Cardiac muscle cell (in vitro differentiated cells and primary cell): ENCODE results near the gene ARFGAP2. TPM values are rescaled to one million over a fixed set of nuclear protein-coding genes. Genes with fewer than 3 reads are reported as not detected.

Source experiments
- DNase-seq, 2 donors: peaks; one replicate each; pipeline versions ENCODE4 v3.0.0 to v3.0.0-alpha.2; 2010 to 2017; ENCODE audit warnings: low read depth in 1 of 2, low spot score in 1 of 2
- H3K27ac ChIP-seq: fragments of 200-600 bp; sonication (generic); 2 replicates; pipeline ENCODE4 v1.5.1; 2016
- H3K27me3 ChIP-seq: fragments of 200-600 bp; sonication (generic); 2 replicates; pipeline ENCODE4 v1.6.0; 2016; ENCODE audit warnings: control low read depth
- H3K36me3 ChIP-seq: fragments of 200-600 bp; sonication (generic); 2 replicates; pipeline ENCODE4 v1.5.1; 2016; ENCODE audit warnings: control low read depth
- H3K4me1 ChIP-seq: fragments of 200-600 bp; sonication (generic); 2 replicates; pipeline ENCODE4 v1.8.1; 2017; ENCODE audit warnings: low read depth, mild to moderate bottlenecking, mixed run types
- H3K4me3 ChIP-seq: fragments of 200-600 bp; sonication (generic); 2 replicates; pipeline ENCODE4 v1.5.1; 2016; ENCODE audit warnings: mild to moderate bottlenecking
- H3K9me3 ChIP-seq: fragments of 200-600 bp; sonication (generic); 2 replicates; pipeline ENCODE4 v1.5.1; 2017; ENCODE audit warnings: low read depth, mild to moderate bottlenecking, control low read depth
- CTCF ChIP-seq: IDR thresholded peaks from 2 replicates; pipeline ENCODE4 v1.5.1; 2012; ENCODE audit warnings: low read depth, mild to moderate bottlenecking, low read length
- polyA plus RNA-seq: library from polyadenylated mRNA; unstranded; fragments of >200 nt; fragmentation: Nextera tagmentation; extraction: Ambion mirVana; gene quantifications from 2 replicates; pipeline ENCODE4 v1.2.1, GENCODE V29; 2016
- total RNA-seq: library from RNA; depleted of rRNA; stranded (reverse); fragments of >200 nt; gene quantifications from 2 replicates; pipeline ENCODE4 v1.2.3, GENCODE V29; 2016

The ARFGAP2 gene
- total and polyA plus RNA-seq, 2 experiments from 2014 or later, result 107 to 136 TPM

- H3K36me3 ChIP-seq, result no peaks in the 10 kb centered on the region
- no peak for TF ChIP-seq CTCF
- H3K27me3 ChIP-seq, result no peaks in the 10 kb centered on the region
- no peak overlapping the region for H3K27ac ChIP-seq
- DNase-seq, result no peak
- H3K9me3 ChIP-seq, result no peaks in the 10 kb centered on the region
- no peaks in the 10 kb centered on the region for H3K4me1 ChIP-seq
- H3K4me3 ChIP-seq, result no peak overlapping the region
These were observed 18.4 kb downstream of the ARFGAP2 start for GRCh38 chr11:47158242-47158641.

GRCh38 chr11:47157805-47158204 lies 18.9 kb downstream of the ARFGAP2 start:
- TF ChIP-seq CTCF, result no peak
- Histone ChIP-seq H3K27me3 (no peaks in the 10 kb centered on the region), H3K9me3 (no peaks in the 10 kb centered on the region), H3K27ac (no peak overlapping the region), H3K36me3 (no peaks in the 10 kb centered on the region), H3K4me3 (no peak overlapping the region), H3K4me1 (no peaks in the 10 kb centered on the region)
- no peak for DNase-seq

GRCh38 chr11:47156951-47157350 lies 19.7 kb downstream of the ARFGAP2 start:
- DNase-seq, result no peak
- no peak for TF ChIP-seq CTCF

GRCh38 chr11:47156333-47156732 lies 20.3 kb downstream of the ARFGAP2 start:
- Histone ChIP-seq H3K27me3 (no peaks in the 10 kb centered on the region), H3K36me3 (no peaks in the 10 kb centered on the region), H3K4me3 (no peak overlapping the region), H3K27ac (no peak overlapping the region), H3K9me3 (no peaks in the 10 kb centered on the region), H3K4me1 (no peaks in the 10 kb centered on the region)
- no peak for DNase-seq
- TF ChIP-seq CTCF, result no peak

More at GRCh38 chr11:47156951-47157350, 19.7 kb downstream of the ARFGAP2 start:
- Histone ChIP-seq H3K9me3 (no peaks in the 10 kb centered on the region), H3K4me3 (no peak overlapping the region), H3K36me3 (no peaks in the 10 kb centered on the region), H3K27ac (no peak overlapping the region), H3K4me1 (no peaks in the 10 kb centered on the region), H3K27me3 (no peaks in the 10 kb centered on the region)

- Histone ChIP-seq H3K27ac (no peak overlapping the region), H3K4me1 (no peaks in the 10 kb centered on the region), H3K36me3 (no peaks in the 10 kb centered on the region), H3K4me3 (no peak overlapping the region), H3K27me3 (no peaks in the 10 kb centered on the region), H3K9me3 (no peaks in the 10 kb centered on the region)
- no peak for TF ChIP-seq CTCF
- no peak for DNase-seq
These were observed 20.8 kb downstream of the ARFGAP2 start for GRCh38 chr11:47155879-47156278.
